GM19438 (cell line): ENCODE data around the gene RIPOR3.
"Not testable (repeated sequence)": the region's sequence is repeated elsewhere in the genome, so short reads cannot be mapped to it uniquely, and the experiment has no call there.

Experiments used
- ATAC-seq: cut with Tn5 transposase; IDR thresholded peaks from one replicate; pipeline ENCODE4 v1.9.1; 2021; ENCODE audit warnings: low read depth; ENCODE audit not compliant: unreplicated experiment

Gene RIPOR3

GRCh38 chr20:50708845-50709635 is 17.7 kb upstream of the RIPOR3 start:
- no peak for ATAC-seq

GRCh38 chr20:50704971-50705370 is 13.6 kb upstream of the RIPOR3 start:
- ATAC-seq = no peak

GRCh38 chr20:50704514-50704913 is 13.2 kb upstream of the RIPOR3 start:
- no peak for ATAC-seq

- ATAC-seq = not testable (repeated sequence)
These were observed 12.5 kb upstream of the RIPOR3 start for GRCh38 chr20:50703651-50704438.

- no peak for ATAC-seq
These were observed 10.0 kb upstream of the RIPOR3 start for GRCh38 chr20:50701041-50701963.

GRCh38 chr20:50699688-50700087 is 8.3 kb upstream of the RIPOR3 start:
- no peak for ATAC-seq

- not testable (repeated sequence) for ATAC-seq
These were observed 6.9 kb upstream of the RIPOR3 start for GRCh38 chr20:50698255-50698654.

- no peak for ATAC-seq
These were observed 4.0 kb upstream of the RIPOR3 start for GRCh38 chr20:50695135-50695872.

GRCh38 chr20:50694379-50695134 is 3.2 kb upstream of the RIPOR3 start:
- no peak for ATAC-seq

- no peak for ATAC-seq
These were observed 1.7 kb upstream of the RIPOR3 start for GRCh38 chr20:50693001-50693400.

GRCh38 chr20:50692552-50692933 is 1.2 kb upstream of the RIPOR3 start:
- ATAC-seq = no peak

- ATAC-seq = no peak
These were observed 520 bp upstream of the RIPOR3 start for GRCh38 chr20:50691573-50692551.

- no peak for ATAC-seq
These were observed 1.3 kb downstream of the RIPOR3 start for GRCh38 chr20:50689864-50690649.

- no peak for ATAC-seq
These were observed 2.9 kb downstream of the RIPOR3 start for GRCh38 chr20:50688256-50688975.

GRCh38 chr20:50686821-50687220 is 4.5 kb downstream of the RIPOR3 start:
- no peak for ATAC-seq

- no peak for ATAC-seq
These were observed 7.8 kb downstream of the RIPOR3 start for GRCh38 chr20:50683570-50683969.
